GM12801 (cell line): ENCODE data around the gene NLK.

ENCODE experiments used
- CTCF ChIP-seq: IDR thresholded peaks from one replicate; pipeline ENCODE4 v1.5.1; 2011; ENCODE audit warnings: control low read depth; ENCODE audit not compliant: insufficient read length; ENCODE audit errors: extremely low read depth

NLK gene

GRCh38 chr17:27997522-27997921 is 45.0 kb upstream of the NLK start:
- TF ChIP-seq CTCF: no peak

GRCh38 chr17:28001149-28001548 is 41.3 kb upstream of the NLK start:
- TF ChIP-seq CTCF: no peak

GRCh38 chr17:28004344-28004743 is 38.1 kb upstream of the NLK start:
- TF ChIP-seq CTCF: no peak

- TF ChIP-seq CTCF: no peak
Observed at GRCh38 chr17:28008513-28008912, 34.0 kb upstream of the NLK start.

GRCh38 chr17:28010406-28010805 is 32.1 kb upstream of the NLK start:
- TF ChIP-seq CTCF: no peak

- TF ChIP-seq CTCF: no peak
Observed at GRCh38 chr17:28018439-28019070, 23.9 kb upstream of the NLK start.

GRCh38 chr17:28020515-28020914 is 22.0 kb upstream of the NLK start:
- TF ChIP-seq CTCF: no peak

GRCh38 chr17:28029044-28029443 is 13.4 kb upstream of the NLK start:
- TF ChIP-seq CTCF: no peak
